Activated naive CD8-positive, alpha-beta T cell treated with anti-CD3 and anti-CD28 coated beads for 36 hours (primary cell): ENCODE results near the gene WDR33. TPM values are rescaled to one million over a fixed set of nuclear protein-coding genes. Genes with fewer than 3 reads are reported as not detected.

ENCODE experiments used
- DNase-seq: peaks from one replicate; pipeline ENCODE4 v3.0.0; 2021
- H3K27ac Mint-ChIP-seq: one replicate; pipeline ENCODE4 v1.8.0; 2022; ENCODE audit warnings: mild to moderate bottlenecking, moderate library complexity, mixed read lengths
- H3K27me3 Mint-ChIP-seq: one replicate; pipeline ENCODE4 v1.8.0; 2022; ENCODE audit warnings: mild to moderate bottlenecking, mixed read lengths
- H3K36me3 Mint-ChIP-seq: one replicate; pipeline ENCODE4 v1.8.0; 2021; ENCODE audit warnings: mild to moderate bottlenecking, mixed read lengths
- H3K4me1 Mint-ChIP-seq: one replicate; pipeline ENCODE4 v1.8.0; 2021; ENCODE audit warnings: mixed read lengths
- H3K4me3 Mint-ChIP-seq: one replicate; pipeline ENCODE4 v1.8.0; 2022; ENCODE audit warnings: mild to moderate bottlenecking, moderate library complexity, mixed read lengths
- H3K9me3 Mint-ChIP-seq: one replicate; pipeline ENCODE4 v1.8.0; 2022; ENCODE audit warnings: mixed read lengths
- total RNA-seq, 2 experiments: library from RNA; stranded (reverse); gene quantifications; one replicate each; pipeline ENCODE4 v1.2.3, GENCODE V29; 2021

Gene WDR33
- total RNA-seq, 2 experiments from 2014 or later: 76.5 to 82.5 TPM

- no peaks in the 10 kb centered on the region for H3K9me3 Mint-ChIP-seq
- H3K27me3 Mint-ChIP-seq: no peaks in the 10 kb centered on the region
- DNase-seq: no peak
- H3K4me3 Mint-ChIP-seq: peak overlapping the region; percentile 29
- H3K4me1 Mint-ChIP-seq: peaks cover 32% of the 10 kb centered on the region
- peaks cover 37% of the 10 kb centered on the region for H3K36me3 Mint-ChIP-seq
- peak overlapping the region; percentile 43 for H3K27ac Mint-ChIP-seq
Measured at GRCh38 chr2:127704641-127705390, 106.2 kb downstream of the WDR33 start.

GRCh38 chr2:127703282-127703681, 107.7 kb downstream of the WDR33 start:
- peak overlapping the region; percentile 14 for H3K4me3 Mint-ChIP-seq
- H3K9me3 Mint-ChIP-seq: no peaks in the 10 kb centered on the region
- no peak overlapping the region for H3K27ac Mint-ChIP-seq
- DNase-seq: no peak
- peaks cover 37% of the 10 kb centered on the region for H3K36me3 Mint-ChIP-seq
- H3K4me1 Mint-ChIP-seq: peaks cover 32% of the 10 kb centered on the region
- no peaks in the 10 kb centered on the region for H3K27me3 Mint-ChIP-seq

GRCh38 chr2:127702395-127703009, 108.5 kb downstream of the WDR33 start:
- no peaks in the 10 kb centered on the region for H3K27me3 Mint-ChIP-seq
- peak overlapping the region; percentile 87 for H3K27ac Mint-ChIP-seq
- peaks cover 32% of the 10 kb centered on the region for H3K4me1 Mint-ChIP-seq
- H3K9me3 Mint-ChIP-seq: no peaks in the 10 kb centered on the region
- peak overlapping the region; percentile 83 for H3K4me3 Mint-ChIP-seq
- DNase-seq: no peak
- H3K36me3 Mint-ChIP-seq: peaks cover 37% of the 10 kb centered on the region

GRCh38 chr2:127701651-127702394, 109.1 kb downstream of the WDR33 start:
- H3K27me3 Mint-ChIP-seq: no peaks in the 10 kb centered on the region
- peaks cover 37% of the 10 kb centered on the region for H3K36me3 Mint-ChIP-seq
- no peaks in the 10 kb centered on the region for H3K9me3 Mint-ChIP-seq
- H3K4me1 Mint-ChIP-seq: peaks cover 32% of the 10 kb centered on the region
- peak overlapping the region; percentile 87 for H3K27ac Mint-ChIP-seq
- peak overlapping the region; percentile 83 for H3K4me3 Mint-ChIP-seq
- DNase-seq: peak; percentile 86

DNA sequence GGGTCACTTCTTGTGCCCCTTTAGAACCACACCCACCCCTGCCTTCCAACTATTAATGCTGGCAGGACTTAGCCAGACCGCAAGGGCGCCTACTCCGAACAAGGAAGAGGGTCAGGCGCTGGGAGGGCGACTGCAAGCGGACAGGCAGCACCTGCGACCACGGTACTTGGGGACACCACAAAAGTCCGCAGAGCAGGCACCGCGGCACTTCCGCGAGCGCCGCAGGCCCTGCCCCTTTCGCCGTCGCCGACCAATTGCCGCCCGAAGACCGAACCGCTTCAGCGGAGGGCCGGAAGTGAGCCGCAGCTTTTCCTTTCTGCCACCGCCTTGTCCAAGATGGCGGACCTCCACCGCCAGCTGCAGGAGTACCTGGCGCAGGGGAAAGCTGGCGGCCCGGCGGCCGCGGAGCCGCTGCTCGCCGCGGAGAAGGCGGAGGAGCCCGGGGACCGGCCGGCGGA, 109.7 kb downstream of the WDR33 start, which contains the start of gene SFT2D3:
Gene SFT2D3 (plus strand): TSS at position 305 of the 458 bp plus-strand sequence. CDS start 32 bp downstream, at position 337.
- Mint-ChIP-seq H3K27me3 (no peaks in the 10 kb centered on the region), H3K9me3 (no peaks in the 10 kb centered on the region), H3K27ac (peak within 1 kb of the TSS; percentile 95), H3K36me3 (peaks cover 32% of the 10 kb centered on the region), H3K4me3 (peak within 1 kb of the TSS; percentile 92), H3K4me1 (peaks cover 32% of the 10 kb centered on the region)
- peak; percentile 92 for DNase-seq

DNA sequence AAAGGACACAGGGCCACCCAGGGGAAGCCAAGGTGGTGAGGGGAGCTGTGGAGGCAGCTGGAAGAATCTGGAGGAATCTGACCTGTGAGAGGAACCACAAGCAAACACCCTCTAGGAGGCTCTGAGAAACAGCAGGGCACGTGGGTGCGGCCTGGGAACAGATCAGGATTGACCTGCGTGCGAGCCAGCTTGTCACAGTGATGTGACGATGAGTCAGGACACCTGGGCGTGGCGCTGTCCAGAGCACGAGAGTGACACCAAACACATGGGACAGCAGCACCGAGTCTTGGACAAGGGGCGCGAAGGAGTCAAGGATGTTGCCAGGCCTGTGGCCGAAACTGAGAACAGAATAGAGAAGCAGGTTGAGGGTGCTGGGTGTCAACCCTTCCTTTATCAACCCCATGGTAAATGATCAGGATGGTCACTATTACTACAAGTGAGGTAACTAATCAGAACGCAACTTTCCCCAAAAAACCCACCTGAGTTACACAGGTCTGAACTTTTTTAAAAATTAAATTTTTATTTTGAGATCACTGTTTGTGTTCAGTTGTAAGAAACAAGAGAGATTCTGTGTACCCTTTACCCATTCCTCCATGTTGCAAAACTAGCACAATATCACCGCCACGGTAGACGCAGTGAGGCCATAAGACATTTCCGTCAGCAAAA, 110.3 kb downstream of the WDR33 start:
- Mint-ChIP-seq H3K27me3 (no peaks in the 10 kb centered on the region), H3K9me3 (no peaks in the 10 kb centered on the region), H3K4me3 (peak overlapping the region; percentile 92), H3K27ac (peak overlapping the region; percentile 95), H3K4me1 (peaks cover 32% of the 10 kb centered on the region), H3K36me3 (peaks cover 31% of the 10 kb centered on the region)
- DNase-seq: no peak

DNA sequence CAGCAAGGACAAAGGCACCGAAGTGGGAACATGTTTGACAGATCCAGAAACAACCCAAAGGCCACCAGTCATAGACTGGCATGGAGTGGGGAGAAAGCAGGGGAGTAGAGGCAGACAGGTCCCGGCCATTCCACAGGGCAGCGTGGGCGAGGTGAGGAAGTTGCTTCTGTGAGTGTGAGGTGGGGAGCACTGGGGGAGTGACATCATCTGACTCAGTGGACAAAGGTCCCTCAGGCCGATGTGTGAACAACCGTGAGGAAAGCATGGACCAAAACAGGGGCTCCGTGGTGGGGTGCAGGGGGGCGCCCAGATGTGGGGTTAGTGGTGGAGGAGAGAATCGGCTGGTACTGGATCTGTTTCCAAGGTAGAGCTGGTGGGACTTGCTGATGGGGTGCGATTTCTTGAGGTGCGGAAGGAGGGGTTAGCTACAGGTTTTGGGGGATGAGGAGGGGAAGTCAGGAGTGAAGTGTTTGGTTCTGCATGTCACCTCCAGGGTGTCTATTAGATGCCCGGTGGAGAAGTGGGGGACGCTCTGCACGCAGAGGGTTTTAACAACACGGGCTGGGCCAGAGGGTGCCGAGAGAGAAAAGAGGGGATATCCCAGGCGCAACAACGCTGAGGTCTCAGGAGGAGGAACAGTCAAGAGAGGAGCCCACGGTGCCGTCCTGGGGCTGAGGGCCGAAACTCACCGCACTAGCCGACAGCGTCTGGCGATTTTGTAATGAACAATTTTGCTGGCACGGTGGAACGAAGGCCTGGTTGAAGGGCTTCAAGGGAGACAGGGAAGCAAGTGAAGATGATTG, 112.2 kb downstream of the WDR33 start:
- H3K27me3 Mint-ChIP-seq: no peaks in the 10 kb centered on the region
- peaks cover 17% of the 10 kb centered on the region for H3K4me1 Mint-ChIP-seq
- H3K9me3 Mint-ChIP-seq: no peaks in the 10 kb centered on the region
- DNase-seq: no peak
- H3K27ac Mint-ChIP-seq: no peak overlapping the region
- H3K36me3 Mint-ChIP-seq: peaks cover 16% of the 10 kb centered on the region
- H3K4me3 Mint-ChIP-seq: no peak overlapping the region

DNA sequence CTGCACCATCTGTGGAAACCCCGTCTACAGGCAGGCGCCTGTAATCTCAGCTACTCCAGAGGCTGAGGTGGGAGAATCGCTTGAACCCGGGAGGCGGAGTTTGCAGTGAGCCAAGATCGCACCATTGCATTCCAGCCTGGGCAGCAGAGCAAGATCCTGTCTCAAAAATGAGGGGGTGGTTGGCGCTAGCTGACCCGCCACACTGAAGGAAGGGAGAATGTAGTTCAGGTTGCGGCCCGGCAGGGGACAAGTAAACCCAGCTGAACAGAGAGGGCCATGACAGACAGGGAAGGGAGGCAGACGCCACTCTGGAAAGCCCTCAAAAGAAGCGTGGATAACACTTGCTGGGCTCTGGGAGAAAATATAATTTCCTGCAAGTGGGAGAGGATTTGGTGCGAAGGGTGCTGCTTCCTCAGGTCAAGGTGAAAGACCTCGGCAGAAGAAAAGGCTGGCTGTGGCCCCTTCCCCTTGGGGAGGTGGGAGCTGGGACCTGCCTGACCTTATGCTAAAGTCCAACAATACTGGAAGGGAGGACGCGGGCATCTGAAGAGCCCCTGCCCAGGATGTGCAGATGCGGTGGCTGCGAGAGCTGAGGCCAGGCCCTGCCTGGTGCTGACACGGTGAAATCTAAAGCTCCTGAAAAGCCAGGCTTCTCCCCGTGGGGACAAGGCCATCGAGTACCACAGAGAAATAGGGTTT, 113.3 kb downstream of the WDR33 start:
- Mint-ChIP-seq H3K4me3 (no peak overlapping the region), H3K4me1 (peaks cover 12% of the 10 kb centered on the region), H3K27me3 (no peaks in the 10 kb centered on the region), H3K9me3 (no peaks in the 10 kb centered on the region), H3K36me3 (peaks cover 9% of the 10 kb centered on the region), H3K27ac (no peak overlapping the region)
- DNase-seq: no peak

GRCh38 chr2:127695491-127696472, 115.2 kb downstream of the WDR33 start:
- H3K9me3 Mint-ChIP-seq: peaks cover 10% of the 10 kb centered on the region
- no peak overlapping the region for H3K4me3 Mint-ChIP-seq
- H3K4me1 Mint-ChIP-seq: peaks cover 7% of the 10 kb centered on the region
- DNase-seq: peak; percentile 38
- peaks cover 7% of the 10 kb centered on the region for H3K36me3 Mint-ChIP-seq
- H3K27ac Mint-ChIP-seq: no peak overlapping the region
- H3K27me3 Mint-ChIP-seq: no peaks in the 10 kb centered on the region

GRCh38 chr2:127694986-127695385, 116.0 kb downstream of the WDR33 start:
- H3K27me3 Mint-ChIP-seq: no peaks in the 10 kb centered on the region
- H3K36me3 Mint-ChIP-seq: peaks cover 5% of the 10 kb centered on the region
- no peak overlapping the region for H3K4me3 Mint-ChIP-seq
- no peak for DNase-seq
- H3K9me3 Mint-ChIP-seq: peaks cover 11% of the 10 kb centered on the region
- H3K27ac Mint-ChIP-seq: no peak overlapping the region
- H3K4me1 Mint-ChIP-seq: no peaks in the 10 kb centered on the region

DNA sequence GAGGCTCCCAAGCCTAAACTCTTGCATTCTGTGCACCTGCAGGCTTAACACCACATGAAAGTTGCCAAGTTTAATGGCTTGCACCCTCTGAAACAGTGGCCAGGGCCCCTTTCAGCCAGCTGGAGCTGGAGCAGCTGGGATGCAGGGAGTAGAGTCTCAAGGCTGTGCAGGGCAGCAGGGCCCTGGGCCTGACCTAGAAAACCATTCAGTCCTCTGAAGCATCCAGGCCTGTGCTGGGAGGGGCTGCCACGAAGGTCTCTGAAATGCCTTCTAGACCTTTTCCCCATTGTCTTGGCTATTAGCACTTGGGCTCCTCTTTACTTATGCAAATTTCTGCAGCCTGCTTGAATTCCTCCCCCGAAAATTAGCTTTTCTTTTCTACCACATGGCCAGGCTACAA, 120.3 kb downstream of the WDR33 start:
- DNase-seq: no peak
- Mint-ChIP-seq H3K4me3 (no peak overlapping the region), H3K36me3 (peaks cover 8% of the 10 kb centered on the region)

DNA sequence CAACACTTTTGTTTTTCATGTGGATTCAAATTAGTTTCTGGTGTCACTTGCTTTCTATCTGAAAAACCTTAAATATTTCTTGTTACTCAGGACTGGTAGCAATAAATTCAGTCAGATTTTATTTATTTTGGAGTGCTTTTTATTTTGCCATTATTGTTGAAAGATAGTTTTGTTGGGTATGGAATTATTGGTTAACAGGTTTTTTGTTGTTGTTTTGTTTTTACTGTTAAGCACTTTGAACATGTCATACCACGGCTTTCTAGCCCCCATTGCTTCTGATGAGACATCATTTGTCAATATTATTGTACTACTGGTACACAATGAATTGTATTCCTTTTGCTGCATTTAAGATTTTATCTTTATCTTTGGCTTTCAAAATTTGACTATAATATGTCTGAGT, 122.6 kb downstream of the WDR33 start:
- DNase-seq: no peak
- H3K9me3 Mint-ChIP-seq: peaks cover 20% of the 10 kb centered on the region

More for the DNA sequence above, 120.3 kb downstream of the WDR33 start:
- Mint-ChIP-seq H3K9me3 (peaks cover 20% of the 10 kb centered on the region), H3K27ac (no peak overlapping the region), H3K4me1 (no peaks in the 10 kb centered on the region), H3K27me3 (no peaks in the 10 kb centered on the region)

More for the DNA sequence above, 122.6 kb downstream of the WDR33 start:
- Mint-ChIP-seq H3K4me3 (no peak overlapping the region), H3K27me3 (no peaks in the 10 kb centered on the region), H3K27ac (no peak overlapping the region), H3K36me3 (peaks cover 8% of the 10 kb centered on the region), H3K4me1 (no peaks in the 10 kb centered on the region)
